ENCODE results near the gene NUP50.

GRCh38 chr22:45231293-45231692, 67.6 kb downstream of the NUP50 start:
- no peak for TF ChIP-seq CTCF (IDR thresholded peaks at IDR 0.05; ENCODE audit: low read depth, low read length)
- no peak for TF ChIP-seq EZH2phosphoT487 (IDR thresholded peaks at IDR 0.05; ENCODE audit: low read depth)
